GM23338 (cell line): ENCODE results near the gene TBX3. TPM values are rescaled to one million over a fixed set of nuclear protein-coding genes. Genes with fewer than 3 reads are reported as not detected.
A peak's percentile ranks its signal among the peaks of the same experiment; 100 is the strongest.

Source experiments
- ATAC-seq: fragments of 200-7000 bp; cut with Tn5 transposase; 3 replicates; pipeline ENCODE4 v1.9.1; 2020
- DNase-seq: peaks from one replicate; pipeline ENCODE4 v3.0.0-alpha.2; 2015; ENCODE audit warnings: low spot score
- H2AFZ ChIP-seq: fragments of 200-600 bp; sonication (generic); 2 replicates; pipeline ENCODE4 v1.8.0; 2016; ENCODE audit warnings: antibody characterized with exemption, mild to moderate bottlenecking, moderate library complexity
- H3F3A ChIP-seq: fragments of 200-600 bp; sonication (generic); replicated peaks from 2 replicates; pipeline ENCODE4 v1.8.0; 2017; ENCODE audit warnings: antibody characterized with exemption, mixed run types, low read depth
- H3K27ac ChIP-seq: fragments of 200-600 bp; sonication (generic); 2 replicates; pipeline ENCODE4 v1.6.1; 2016; ENCODE audit warnings: low read depth
- H3K27me3 ChIP-seq: fragments of 200-600 bp; sonication (generic); 2 replicates; pipeline ENCODE4 v1.8.0; 2016; ENCODE audit warnings: mild to moderate bottlenecking, mixed run types, moderate library complexity; ENCODE audit not compliant: insufficient read depth
- H3K36me3 ChIP-seq: fragments of 200-600 bp; sonication (generic); 2 replicates; pipeline ENCODE4 v1.8.0; 2016; ENCODE audit warnings: mild to moderate bottlenecking; ENCODE audit not compliant: insufficient read depth
- H3K4me1 ChIP-seq: fragments of 200-600 bp; sonication (generic); 2 replicates; pipeline ENCODE4 v1.8.0; 2016; ENCODE audit warnings: mild to moderate bottlenecking, moderate library complexity; ENCODE audit not compliant: insufficient read depth
- H3K4me2 ChIP-seq: fragments of 200-600 bp; sonication (generic); 2 replicates; pipeline ENCODE4 v1.7.1; 2017; ENCODE audit warnings: mixed run types
- H3K4me3 ChIP-seq: fragments of 200-600 bp; sonication (generic); 2 replicates; pipeline ENCODE4 v1.6.1; 2016; ENCODE audit warnings: mixed run types
- H3K79me2 ChIP-seq: fragments of 200-600 bp; sonication (generic); replicated peaks from 2 replicates; pipeline ENCODE4 v1.8.0; 2017; ENCODE audit warnings: mild to moderate bottlenecking; ENCODE audit not compliant: insufficient read depth
- H3K9me2 ChIP-seq: fragments of 200-600 bp; sonication (generic); 2 replicates; pipeline ENCODE4 v1.8.0; 2017; ENCODE audit not compliant: insufficient read depth
- H4K20me1 ChIP-seq: fragments of 200-600 bp; sonication (generic); replicated peaks from 2 replicates; pipeline ENCODE4 v1.8.0; 2017; ENCODE audit warnings: mild to moderate bottlenecking; ENCODE audit not compliant: insufficient read depth
- H3K27ac Mint-ChIP-seq: 2 replicates; pipeline ENCODE4 v1.8.0; 2020; ENCODE audit warnings: inconsistent platforms, mild to moderate bottlenecking, moderate library complexity, mixed read lengths
- H3K27me3 Mint-ChIP-seq: 3 replicates; pipeline ENCODE4 v1.8.0; 2022; ENCODE audit warnings: low read depth, mild to moderate bottlenecking, moderate library complexity, mixed read lengths, inconsistent platforms; ENCODE audit not compliant: insufficient read depth, poor library complexity
- H3K36me3 Mint-ChIP-seq: 3 replicates; pipeline ENCODE4 v1.8.0; 2021; ENCODE audit warnings: low read depth, mild to moderate bottlenecking, inconsistent platforms, moderate library complexity, mixed read lengths
- H3K4me1 Mint-ChIP-seq: 3 replicates; pipeline ENCODE4 v1.8.0; 2020; ENCODE audit warnings: mild to moderate bottlenecking, inconsistent platforms, mixed read lengths
- H3K4me3 Mint-ChIP-seq: 3 replicates; pipeline ENCODE4 v1.8.0; 2021; ENCODE audit warnings: moderate library complexity, mild to moderate bottlenecking, inconsistent platforms, mixed read lengths
- H3K9me3 Mint-ChIP-seq: 3 replicates; pipeline ENCODE4 v1.8.0; 2020; ENCODE audit warnings: moderate library complexity, mild to moderate bottlenecking, inconsistent platforms, mixed read lengths
- CREB1 ChIP-seq: fragments of 250-450 bp; sonication (Bioruptor Pico); IDR thresholded peaks from 2 replicates; pipeline ENCODE4 v1.5.0; 2020; ENCODE audit warnings: low read depth, mild to moderate bottlenecking, moderate library complexity
- EZH2 ChIP-seq: fragments of 200-600 bp; sonication (generic); IDR thresholded peaks from one replicate; pipeline ENCODE4 v1.8.0; 2017; ENCODE audit warnings: antibody characterized with exemption, mild to moderate bottlenecking, low read depth; ENCODE audit not compliant: unreplicated experiment
- EZH2phosphoT487 ChIP-seq: fragments of 200-600 bp; sonication (generic); IDR thresholded peaks from one replicate; pipeline ENCODE4 v1.8.1; 2018; ENCODE audit warnings: antibody characterized with exemption; ENCODE audit not compliant: unreplicated experiment
- JUNB ChIP-seq: IDR thresholded peaks from one replicate; pipeline ENCODE4 v1.6.1; 2016; ENCODE audit warnings: antibody characterized with exemption; ENCODE audit not compliant: unreplicated experiment
- NANOG ChIP-seq: IDR thresholded peaks from 2 replicates; pipeline ENCODE4 v1.6.1; 2016; ENCODE audit warnings: antibody characterized with exemption, borderline replicate concordance
- POLR2AphosphoS5 ChIP-seq: IDR thresholded peaks from 2 replicates; pipeline ENCODE4 v1.6.1; 2016; ENCODE audit warnings: antibody characterized with exemption, low read depth
- STAT1 ChIP-seq: IDR thresholded peaks from one replicate; pipeline ENCODE4 v1.6.1; 2016; ENCODE audit warnings: antibody characterized with exemption; ENCODE audit not compliant: unreplicated experiment
- ZNF114 ChIP-seq: fragments of 250-450 bp; sonication (Bioruptor Pico); IDR thresholded peaks from 2 replicates; pipeline ENCODE4 v1.5.0; 2020; ENCODE audit warnings: mild to moderate bottlenecking, moderate library complexity
- ZNF331 ChIP-seq: fragments of 250-450 bp; sonication (Bioruptor Pico); IDR thresholded peaks from 2 replicates; pipeline ENCODE4 v1.5.0; 2020; ENCODE audit warnings: low read depth, mild to moderate bottlenecking, moderate library complexity
- polyA plus RNA-seq: library from polyadenylated mRNA; unstranded; fragments of >200 nt; fragmentation: Nextera tagmentation; extraction: Ambion mirVana; gene quantifications from 2 replicates; pipeline ENCODE4 v1.2.1, GENCODE V29; 2016
- total RNA-seq: library from RNA; depleted of rRNA; stranded (reverse); fragments of >200 nt; shearing (Covaris generic); gene quantifications from 2 replicates; pipeline ENCODE4 v1.2.3, GENCODE V29; 2014
- TF ChIP-seq, protein P1 (sequence below): IDR thresholded peaks from one replicate; pipeline ENCODE4 v1.6.1; 2018; ENCODE audit warnings: antibody characterized with exemption; ENCODE audit not compliant: unreplicated experiment
- TF ChIP-seq, protein P2 (sequence below), 2 experiments: fragments of 200-600 bp in 1 of 2; sonication (generic) in 1 of 2; conservative IDR thresholded peaks; 2 replicates each; pipeline versions ENCODE4 v1.5.1 to v1.6.1; 2016 to 2017; ENCODE audit warnings: antibody characterized with exemption in 2 of 2, low read depth in 2 of 2, mild to moderate bottlenecking in 2 of 2, moderate library complexity in 1 of 2
- TF ChIP-seq, protein P3 (sequence below): fragments of 250-450 bp; sonication (Bioruptor Pico); IDR thresholded peaks from 2 replicates; pipeline ENCODE4 v1.5.0; 2020; ENCODE audit warnings: mild to moderate bottlenecking, moderate library complexity
- TF ChIP-seq, protein P4 (sequence below): IDR thresholded peaks from 2 replicates; pipeline ENCODE4 v1.6.1; 2016; ENCODE audit warnings: antibody characterized with exemption

The TBX3 gene
- total and polyA plus RNA-seq, 2 experiments from 2014 or later = 0.18 to 0.24 TPM

DNA sequence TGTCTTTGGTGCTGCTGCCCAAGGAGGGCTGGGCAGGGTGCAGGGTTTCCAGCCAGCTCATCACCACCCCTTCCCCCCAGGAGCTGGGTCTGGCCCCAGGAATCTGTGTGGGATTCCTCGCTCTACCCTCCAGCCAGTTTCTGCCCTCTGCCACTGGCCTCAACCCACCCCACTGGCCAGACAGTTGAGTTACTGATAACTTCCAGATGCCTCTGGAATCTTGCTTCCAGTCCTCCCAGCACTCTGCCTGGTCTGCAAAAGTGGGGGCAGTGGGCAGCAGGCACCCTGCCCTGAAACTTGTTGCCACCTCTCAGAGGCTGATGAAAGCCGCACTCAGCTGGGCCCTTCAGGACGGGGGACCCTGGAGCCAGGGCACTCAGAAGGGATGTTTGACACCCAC lies 20.1 kb upstream of the TBX3 start:
- Mint-ChIP-seq H3K9me3 (no peaks in the 10 kb centered on the region; the same call in 2 of the 3 replicates), H3K4me1 (peaks cover 36% of the 10 kb centered on the region), H3K27ac (no peak overlapping the region), H3K36me3 (no peaks in the 10 kb centered on the region), H3K4me3 (no peak overlapping the region), H3K27me3 (peaks cover 60% of the 10 kb centered on the region)
- H3K4me1 ChIP-seq = peaks cover 47% of the 10 kb centered on the region
- H3K27ac ChIP-seq = no peak overlapping the region
- no peak for TF ChIP-seq EZH2
- TF ChIP-seq, protein P1, sequence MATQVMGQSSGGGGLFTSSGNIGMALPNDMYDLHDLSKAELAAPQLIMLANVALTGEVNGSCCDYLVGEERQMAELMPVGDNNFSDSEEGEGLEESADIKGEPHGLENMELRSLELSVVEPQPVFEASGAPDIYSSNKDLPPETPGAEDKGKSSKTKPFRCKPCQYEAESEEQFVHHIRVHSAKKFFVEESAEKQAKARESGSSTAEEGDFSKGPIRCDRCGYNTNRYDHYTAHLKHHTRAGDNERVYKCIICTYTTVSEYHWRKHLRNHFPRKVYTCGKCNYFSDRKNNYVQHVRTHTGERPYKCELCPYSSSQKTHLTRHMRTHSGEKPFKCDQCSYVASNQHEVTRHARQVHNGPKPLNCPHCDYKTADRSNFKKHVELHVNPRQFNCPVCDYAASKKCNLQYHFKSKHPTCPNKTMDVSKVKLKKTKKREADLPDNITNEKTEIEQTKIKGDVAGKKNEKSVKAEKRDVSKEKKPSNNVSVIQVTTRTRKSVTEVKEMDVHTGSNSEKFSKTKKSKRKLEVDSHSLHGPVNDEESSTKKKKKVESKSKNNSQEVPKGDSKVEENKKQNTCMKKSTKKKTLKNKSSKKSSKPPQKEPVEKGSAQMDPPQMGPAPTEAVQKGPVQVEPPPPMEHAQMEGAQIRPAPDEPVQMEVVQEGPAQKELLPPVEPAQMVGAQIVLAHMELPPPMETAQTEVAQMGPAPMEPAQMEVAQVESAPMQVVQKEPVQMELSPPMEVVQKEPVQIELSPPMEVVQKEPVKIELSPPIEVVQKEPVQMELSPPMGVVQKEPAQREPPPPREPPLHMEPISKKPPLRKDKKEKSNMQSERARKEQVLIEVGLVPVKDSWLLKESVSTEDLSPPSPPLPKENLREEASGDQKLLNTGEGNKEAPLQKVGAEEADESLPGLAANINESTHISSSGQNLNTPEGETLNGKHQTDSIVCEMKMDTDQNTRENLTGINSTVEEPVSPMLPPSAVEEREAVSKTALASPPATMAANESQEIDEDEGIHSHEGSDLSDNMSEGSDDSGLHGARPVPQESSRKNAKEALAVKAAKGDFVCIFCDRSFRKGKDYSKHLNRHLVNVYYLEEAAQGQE = no peak
- TF ChIP-seq ZNF331 (CRISPR knock-in tag) = no peak
- TF ChIP-seq CREB1 (CRISPR knock-in tag) = no peak
- TF ChIP-seq STAT1 = no peak
- no peak for TF ChIP-seq EZH2phosphoT487
- TF ChIP-seq ZNF114 = no peak
- no peak for TF ChIP-seq POLR2AphosphoS5
- no peak for TF ChIP-seq JUNB
- TF ChIP-seq, protein P2, sequence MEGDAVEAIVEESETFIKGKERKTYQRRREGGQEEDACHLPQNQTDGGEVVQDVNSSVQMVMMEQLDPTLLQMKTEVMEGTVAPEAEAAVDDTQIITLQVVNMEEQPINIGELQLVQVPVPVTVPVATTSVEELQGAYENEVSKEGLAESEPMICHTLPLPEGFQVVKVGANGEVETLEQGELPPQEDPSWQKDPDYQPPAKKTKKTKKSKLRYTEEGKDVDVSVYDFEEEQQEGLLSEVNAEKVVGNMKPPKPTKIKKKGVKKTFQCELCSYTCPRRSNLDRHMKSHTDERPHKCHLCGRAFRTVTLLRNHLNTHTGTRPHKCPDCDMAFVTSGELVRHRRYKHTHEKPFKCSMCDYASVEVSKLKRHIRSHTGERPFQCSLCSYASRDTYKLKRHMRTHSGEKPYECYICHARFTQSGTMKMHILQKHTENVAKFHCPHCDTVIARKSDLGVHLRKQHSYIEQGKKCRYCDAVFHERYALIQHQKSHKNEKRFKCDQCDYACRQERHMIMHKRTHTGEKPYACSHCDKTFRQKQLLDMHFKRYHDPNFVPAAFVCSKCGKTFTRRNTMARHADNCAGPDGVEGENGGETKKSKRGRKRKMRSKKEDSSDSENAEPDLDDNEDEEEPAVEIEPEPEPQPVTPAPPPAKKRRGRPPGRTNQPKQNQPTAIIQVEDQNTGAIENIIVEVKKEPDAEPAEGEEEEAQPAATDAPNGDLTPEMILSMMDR (conservative IDR thresholded peaks at IDR 0.05; ENCODE audit: low read depth in 2 of 2) = no peak
- TF ChIP-seq, protein P3, sequence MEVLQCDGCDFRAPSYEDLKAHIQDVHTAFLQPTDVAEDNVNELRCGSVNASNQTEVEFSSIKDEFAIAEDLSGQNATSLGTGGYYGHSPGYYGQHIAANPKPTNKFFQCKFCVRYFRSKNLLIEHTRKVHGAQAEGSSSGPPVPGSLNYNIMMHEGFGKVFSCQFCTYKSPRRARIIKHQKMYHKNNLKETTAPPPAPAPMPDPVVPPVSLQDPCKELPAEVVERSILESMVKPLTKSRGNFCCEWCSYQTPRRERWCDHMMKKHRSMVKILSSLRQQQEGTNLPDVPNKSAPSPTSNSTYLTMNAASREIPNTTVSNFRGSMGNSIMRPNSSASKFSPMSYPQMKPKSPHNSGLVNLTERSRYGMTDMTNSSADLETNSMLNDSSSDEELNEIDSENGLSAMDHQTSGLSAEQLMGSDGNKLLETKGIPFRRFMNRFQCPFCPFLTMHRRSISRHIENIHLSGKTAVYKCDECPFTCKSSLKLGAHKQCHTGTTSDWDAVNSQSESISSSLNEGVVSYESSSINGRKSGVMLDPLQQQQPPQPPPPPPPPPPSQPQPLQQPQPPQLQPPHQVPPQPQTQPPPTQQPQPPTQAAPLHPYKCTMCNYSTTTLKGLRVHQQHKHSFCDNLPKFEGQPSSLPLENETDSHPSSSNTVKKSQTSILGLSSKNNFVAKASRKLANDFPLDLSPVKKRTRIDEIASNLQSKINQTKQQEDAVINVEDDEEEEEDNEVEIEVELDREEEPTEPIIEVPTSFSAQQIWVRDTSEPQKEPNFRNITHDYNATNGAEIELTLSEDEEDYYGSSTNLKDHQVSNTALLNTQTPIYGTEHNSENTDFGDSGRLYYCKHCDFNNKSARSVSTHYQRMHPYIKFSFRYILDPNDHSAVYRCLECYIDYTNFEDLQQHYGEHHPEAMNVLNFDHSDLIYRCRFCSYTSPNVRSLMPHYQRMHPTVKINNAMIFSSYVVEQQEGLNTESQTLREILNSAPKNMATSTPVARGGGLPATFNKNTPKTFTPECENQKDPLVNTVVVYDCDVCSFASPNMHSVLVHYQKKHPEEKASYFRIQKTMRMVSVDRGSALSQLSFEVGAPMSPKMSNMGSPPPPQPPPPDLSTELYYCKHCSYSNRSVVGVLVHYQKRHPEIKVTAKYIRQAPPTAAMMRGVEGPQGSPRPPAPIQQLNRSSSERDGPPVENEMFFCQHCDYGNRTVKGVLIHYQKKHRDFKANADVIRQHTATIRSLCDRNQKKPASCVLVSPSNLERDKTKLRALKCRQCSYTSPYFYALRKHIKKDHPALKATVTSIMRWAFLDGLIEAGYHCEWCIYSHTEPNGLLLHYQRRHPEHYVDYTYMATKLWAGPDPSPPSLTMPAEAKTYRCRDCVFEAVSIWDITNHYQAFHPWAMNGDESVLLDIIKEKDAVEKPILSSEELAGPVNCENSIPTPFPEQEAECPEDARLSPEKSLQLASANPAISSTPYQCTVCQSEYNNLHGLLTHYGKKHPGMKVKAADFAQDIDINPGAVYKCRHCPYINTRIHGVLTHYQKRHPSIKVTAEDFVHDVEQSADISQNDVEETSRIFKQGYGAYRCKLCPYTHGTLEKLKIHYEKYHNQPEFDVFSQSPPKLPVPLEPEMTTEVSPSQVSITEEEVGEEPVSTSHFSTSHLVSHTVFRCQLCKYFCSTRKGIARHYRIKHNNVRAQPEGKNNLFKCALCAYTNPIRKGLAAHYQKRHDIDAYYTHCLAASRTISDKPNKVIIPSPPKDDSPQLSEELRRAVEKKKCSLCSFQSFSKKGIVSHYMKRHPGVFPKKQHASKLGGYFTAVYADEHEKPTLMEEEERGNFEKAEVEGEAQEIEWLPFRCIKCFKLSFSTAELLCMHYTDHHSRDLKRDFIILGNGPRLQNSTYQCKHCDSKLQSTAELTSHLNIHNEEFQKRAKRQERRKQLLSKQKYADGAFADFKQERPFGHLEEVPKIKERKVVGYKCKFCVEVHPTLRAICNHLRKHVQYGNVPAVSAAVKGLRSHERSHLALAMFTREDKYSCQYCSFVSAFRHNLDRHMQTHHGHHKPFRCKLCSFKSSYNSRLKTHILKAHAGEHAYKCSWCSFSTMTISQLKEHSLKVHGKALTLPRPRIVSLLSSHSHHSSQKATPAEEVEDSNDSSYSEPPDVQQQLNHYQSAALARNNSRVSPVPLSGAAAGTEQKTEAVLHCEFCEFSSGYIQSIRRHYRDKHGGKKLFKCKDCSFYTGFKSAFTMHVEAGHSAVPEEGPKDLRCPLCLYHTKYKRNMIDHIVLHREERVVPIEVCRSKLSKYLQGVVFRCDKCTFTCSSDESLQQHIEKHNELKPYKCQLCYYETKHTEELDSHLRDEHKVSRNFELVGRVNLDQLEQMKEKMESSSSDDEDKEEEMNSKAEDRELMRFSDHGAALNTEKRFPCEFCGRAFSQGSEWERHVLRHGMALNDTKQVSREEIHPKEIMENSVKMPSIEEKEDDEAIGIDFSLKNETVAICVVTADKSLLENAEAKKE (CRISPR knock-in tag) = no peak
- TF ChIP-seq, protein P4, sequence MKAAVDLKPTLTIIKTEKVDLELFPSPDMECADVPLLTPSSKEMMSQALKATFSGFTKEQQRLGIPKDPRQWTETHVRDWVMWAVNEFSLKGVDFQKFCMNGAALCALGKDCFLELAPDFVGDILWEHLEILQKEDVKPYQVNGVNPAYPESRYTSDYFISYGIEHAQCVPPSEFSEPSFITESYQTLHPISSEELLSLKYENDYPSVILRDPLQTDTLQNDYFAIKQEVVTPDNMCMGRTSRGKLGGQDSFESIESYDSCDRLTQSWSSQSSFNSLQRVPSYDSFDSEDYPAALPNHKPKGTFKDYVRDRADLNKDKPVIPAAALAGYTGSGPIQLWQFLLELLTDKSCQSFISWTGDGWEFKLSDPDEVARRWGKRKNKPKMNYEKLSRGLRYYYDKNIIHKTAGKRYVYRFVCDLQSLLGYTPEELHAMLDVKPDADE = no peak
- TF ChIP-seq NANOG = no peak
- H3K4me2 ChIP-seq = peak overlapping the region; percentile 71
- no peak overlapping the region for H3K4me3 ChIP-seq
- H3K36me3 ChIP-seq = no peaks in the 10 kb centered on the region
- peaks cover 88% of the 10 kb centered on the region for H3K27me3 ChIP-seq
- H3K79me2 ChIP-seq = no peaks in the 10 kb centered on the region
- peaks cover 10% of the 10 kb centered on the region; the same call in 1 of the 2 replicates for H4K20me1 ChIP-seq
- H3F3A ChIP-seq = peaks cover 6% of the 10 kb centered on the region; the same call in 1 of the 2 replicates
- no peak for DNase-seq
- no peaks in the 10 kb centered on the region for H3K9me2 ChIP-seq
- ATAC-seq = no peak
- no peak overlapping the region for H2AFZ ChIP-seq
